Ovary (tissue), 3 donors: ENCODE measurements around the gene CDH23.
A peak's percentile ranks its signal among the peaks of the same experiment; 100 is the strongest.

ENCODE experiments used
- POLR2A ChIP-seq: fragments of 450-650 bp; IDR thresholded peaks from one replicate; pipeline ENCODE4 v1.6.1; 2017; ENCODE audit warnings: antibody characterized with exemption, mild to moderate bottlenecking, moderate library complexity
- TF ChIP-seq, protein P1 (sequence below), 3 donors: fragments of 450-650 bp in 2 of 3; fragments of 200-600 bp in 1 of 3; IDR thresholded peaks; one replicate each; pipeline versions ENCODE4 v1.5.1 to v1.8.0; 2016 to 2022; ENCODE audit warnings: antibody characterized with exemption in 3 of 3, mild to moderate bottlenecking in 1 of 3
- donor health status: DM: no; HTN: no; CAD: no.

DNA sequence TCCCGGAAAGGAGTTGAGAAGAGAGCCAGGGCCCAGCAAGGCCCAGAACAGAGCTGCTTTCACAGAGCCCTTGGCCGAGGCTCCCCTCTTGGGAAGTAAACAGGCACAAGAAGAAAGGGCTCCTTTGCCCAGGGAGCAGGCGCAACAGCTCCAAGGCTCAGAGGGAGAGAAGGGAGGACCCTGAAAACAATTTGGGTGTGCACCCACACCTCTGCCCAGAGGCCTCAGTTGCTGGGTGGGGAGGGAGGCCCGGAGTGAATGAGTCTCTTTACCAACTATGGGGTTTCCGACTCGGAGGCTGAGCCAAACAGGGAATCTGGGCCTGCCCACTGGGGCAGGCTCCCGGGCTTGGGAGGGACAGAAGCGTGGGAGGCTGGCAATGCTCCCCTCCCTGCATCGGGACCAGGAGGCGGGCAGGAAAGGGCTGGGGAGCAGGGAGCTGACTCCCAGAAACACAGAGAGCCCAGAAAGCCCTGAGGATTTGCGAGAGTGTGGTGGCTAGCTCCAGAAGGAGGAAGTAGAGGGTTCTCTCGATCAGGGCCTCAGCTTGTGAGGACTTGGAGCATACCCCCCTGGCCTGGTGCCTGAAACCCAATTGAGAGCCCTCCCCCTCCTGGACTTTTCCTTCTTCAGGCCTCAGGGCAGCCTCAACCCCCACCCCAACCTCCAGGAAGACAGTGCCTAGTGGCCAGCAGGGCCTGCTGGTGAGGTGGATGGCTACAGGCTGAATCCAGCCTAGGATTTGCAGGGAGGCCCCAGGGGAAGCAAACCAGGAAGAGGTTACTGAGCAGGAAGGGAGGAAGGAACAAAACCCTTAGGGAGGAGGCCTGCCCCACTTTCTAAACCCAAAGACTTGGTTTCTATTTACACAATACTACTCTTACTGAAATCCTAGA is 316.7 kb downstream of the CDH23 start:
- TF ChIP-seq, protein P1, sequence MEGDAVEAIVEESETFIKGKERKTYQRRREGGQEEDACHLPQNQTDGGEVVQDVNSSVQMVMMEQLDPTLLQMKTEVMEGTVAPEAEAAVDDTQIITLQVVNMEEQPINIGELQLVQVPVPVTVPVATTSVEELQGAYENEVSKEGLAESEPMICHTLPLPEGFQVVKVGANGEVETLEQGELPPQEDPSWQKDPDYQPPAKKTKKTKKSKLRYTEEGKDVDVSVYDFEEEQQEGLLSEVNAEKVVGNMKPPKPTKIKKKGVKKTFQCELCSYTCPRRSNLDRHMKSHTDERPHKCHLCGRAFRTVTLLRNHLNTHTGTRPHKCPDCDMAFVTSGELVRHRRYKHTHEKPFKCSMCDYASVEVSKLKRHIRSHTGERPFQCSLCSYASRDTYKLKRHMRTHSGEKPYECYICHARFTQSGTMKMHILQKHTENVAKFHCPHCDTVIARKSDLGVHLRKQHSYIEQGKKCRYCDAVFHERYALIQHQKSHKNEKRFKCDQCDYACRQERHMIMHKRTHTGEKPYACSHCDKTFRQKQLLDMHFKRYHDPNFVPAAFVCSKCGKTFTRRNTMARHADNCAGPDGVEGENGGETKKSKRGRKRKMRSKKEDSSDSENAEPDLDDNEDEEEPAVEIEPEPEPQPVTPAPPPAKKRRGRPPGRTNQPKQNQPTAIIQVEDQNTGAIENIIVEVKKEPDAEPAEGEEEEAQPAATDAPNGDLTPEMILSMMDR (IDR thresholded peaks at IDR 0.05) = peak in 1 of 3 donors; percentile 43
- TF ChIP-seq POLR2A = no peak
